OCI-LY1 (cell line): ENCODE data around the gene CADM1.

Source experiments
- H2AFZ ChIP-seq: fragments of 200-600 bp; sonication (generic), shearing (Covaris generic); 2 replicates; pipeline ENCODE4 v1.6.0; 2014; ENCODE audit warnings: antibody characterized with exemption, mild to moderate bottlenecking, low read length
- H3F3A ChIP-seq: fragments of 200-600 bp; sonication (generic), shearing (Covaris generic); 2 replicates; pipeline ENCODE4 v1.6.0; 2014; ENCODE audit warnings: mild to moderate bottlenecking, antibody characterized with exemption, low read length, moderate library complexity; ENCODE audit not compliant: insufficient read depth
- H3K27ac ChIP-seq: fragments of 200-600 bp; sonication (generic); 2 replicates; pipeline ENCODE4 v1.5.1; 2014; ENCODE audit warnings: low read length, mixed run types, mild to moderate bottlenecking, low read depth; ENCODE audit not compliant: poor library complexity, severe bottlenecking
- H3K27me3 ChIP-seq: fragments of 200-600 bp; sonication (generic); 2 replicates; pipeline ENCODE4 v1.6.0; 2014; ENCODE audit warnings: antibody characterized with exemption, mild to moderate bottlenecking, low read length, moderate library complexity; ENCODE audit not compliant: insufficient read depth
- H3K36me3 ChIP-seq: fragments of 200-600 bp; sonication (generic); 2 replicates; pipeline ENCODE4 v1.6.1; 2014; ENCODE audit warnings: mild to moderate bottlenecking, antibody characterized with exemption, low read length, moderate library complexity, mixed read lengths; ENCODE audit not compliant: insufficient read depth
- H3K4me1 ChIP-seq: fragments of 200-600 bp; sonication (generic); 2 replicates; pipeline ENCODE4 v1.5.1; 2014; ENCODE audit warnings: mild to moderate bottlenecking, low read length, moderate library complexity; ENCODE audit not compliant: insufficient read depth, severe bottlenecking
- H3K4me2 ChIP-seq: fragments of 200-600 bp; sonication (generic), shearing (Covaris generic); 2 replicates; pipeline ENCODE4 v1.6.1; 2014; ENCODE audit warnings: low read length
- H3K4me3 ChIP-seq: fragments of 200-600 bp; sonication (generic); 2 replicates; pipeline ENCODE4 v1.5.1; 2014; ENCODE audit warnings: low read length, low read depth, mild to moderate bottlenecking, mixed read lengths; ENCODE audit not compliant: poor library complexity, severe bottlenecking
- H3K79me2 ChIP-seq: fragments of 200-600 bp; shearing (Covaris generic); 2 replicates; pipeline ENCODE4 v1.6.1; 2016; ENCODE audit warnings: mixed run types, low read length, mixed read lengths; ENCODE audit not compliant: insufficient read depth
- H3K9ac ChIP-seq: fragments of 200-600 bp; sonication (generic), shearing (Covaris generic); 2 replicates; pipeline ENCODE4 v1.6.1; 2014; ENCODE audit warnings: mild to moderate bottlenecking, low read length, mixed read lengths
- H3K9me2 ChIP-seq: fragments of 200-600 bp; sonication (generic), shearing (Covaris generic); 2 replicates; pipeline ENCODE4 v1.6.1; 2014; ENCODE audit warnings: low read depth, mild to moderate bottlenecking, low read length, mixed read lengths
- H3K9me3 ChIP-seq: fragments of 200-600 bp; shearing (Covaris generic); 2 replicates; pipeline ENCODE4 v1.6.1; 2014; ENCODE audit warnings: low read length, mixed read lengths
- H4K20me1 ChIP-seq: fragments of 200-600 bp; sonication (generic), shearing (Covaris generic); 2 replicates; pipeline ENCODE4 v1.6.0; 2016; ENCODE audit warnings: mild to moderate bottlenecking, low read length; ENCODE audit not compliant: insufficient read depth
- CTCF ChIP-seq: fragments of 200-600 bp; sonication (generic), shearing (Covaris generic); IDR thresholded peaks from 2 replicates; pipeline ENCODE4 v1.5.1; 2017; ENCODE audit warnings: mild to moderate bottlenecking, antibody characterized with exemption, low read length, moderate library complexity, mixed read lengths
- EZH2 ChIP-seq: fragments of 200-600 bp; sonication (generic), shearing (Covaris generic); IDR thresholded peaks from 2 replicates; pipeline ENCODE4 v1.8.0; 2017; ENCODE audit warnings: borderline replicate concordance, mixed run types, mild to moderate bottlenecking, antibody characterized with exemption, low read length, moderate library complexity, mixed read lengths

CADM1 gene

GRCh38 chr11:115456019-115456418, 48.2 kb downstream of the CADM1 start:
- no peaks in the 10 kb centered on the region for H3K9me3 ChIP-seq
- no peak overlapping the region for H3K4me2 ChIP-seq
- H3K79me2 ChIP-seq, result no peaks in the 10 kb centered on the region
- no peaks in the 10 kb centered on the region for H3K36me3 ChIP-seq
- H3K9ac ChIP-seq, result no peak overlapping the region
- no peaks in the 10 kb centered on the region for H4K20me1 ChIP-seq
- H3K9me2 ChIP-seq, result no peaks in the 10 kb centered on the region
- H3K4me1 ChIP-seq, result no peaks in the 10 kb centered on the region
- H2AFZ ChIP-seq, result no peak overlapping the region
- no peak overlapping the region for H3K4me3 ChIP-seq
- H3F3A ChIP-seq, result no peaks in the 10 kb centered on the region
- no peaks in the 10 kb centered on the region for H3K27me3 ChIP-seq
- no peak overlapping the region for H3K27ac ChIP-seq
- TF ChIP-seq CTCF (no peak), EZH2 (no peak)

- no peak overlapping the region for H3K4me3 ChIP-seq
- TF ChIP-seq CTCF, result no peak
- TF ChIP-seq EZH2, result no peak
- H3K79me2 ChIP-seq, result no peaks in the 10 kb centered on the region
- no peaks in the 10 kb centered on the region for H3K36me3 ChIP-seq
- H3K9ac ChIP-seq, result no peak overlapping the region
- no peaks in the 10 kb centered on the region for H3K27me3 ChIP-seq
- no peaks in the 10 kb centered on the region for H3F3A ChIP-seq
- no peak overlapping the region for H3K4me2 ChIP-seq
- no peaks in the 10 kb centered on the region for H3K9me3 ChIP-seq
- H2AFZ ChIP-seq, result no peak overlapping the region
- H4K20me1 ChIP-seq, result no peaks in the 10 kb centered on the region
- H3K9me2 ChIP-seq, result no peaks in the 10 kb centered on the region
- no peaks in the 10 kb centered on the region for H3K4me1 ChIP-seq
- no peak overlapping the region for H3K27ac ChIP-seq
Measured at GRCh38 chr11:115455613-115456012, 48.6 kb downstream of the CADM1 start.

DNA sequence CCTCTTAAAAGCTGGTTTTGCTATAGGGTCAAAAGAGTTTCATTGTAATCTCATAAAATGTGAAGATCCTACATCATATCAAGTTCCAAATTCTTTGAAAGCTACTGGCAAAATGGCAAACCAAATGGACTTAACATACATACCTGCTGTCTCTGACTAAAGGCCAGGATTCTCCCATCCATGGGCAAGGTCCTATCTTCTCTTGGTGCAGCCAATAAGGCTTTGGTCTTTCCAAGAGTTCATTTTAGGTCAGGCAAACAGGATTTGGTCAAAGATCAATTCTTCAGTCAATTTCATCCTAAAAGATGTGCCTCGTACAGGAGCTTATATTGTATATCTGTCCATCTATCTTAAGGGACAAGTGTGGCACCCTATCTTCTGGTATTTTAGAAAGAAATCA, 49.7 kb downstream of the CADM1 start:
- no peaks in the 10 kb centered on the region for H4K20me1 ChIP-seq
- no peaks in the 10 kb centered on the region for H3K9me2 ChIP-seq
- no peak overlapping the region for H3K4me2 ChIP-seq
- no peaks in the 10 kb centered on the region for H3K4me1 ChIP-seq
- no peaks in the 10 kb centered on the region for H3K79me2 ChIP-seq
- H3K4me3 ChIP-seq, result no peak overlapping the region
- H3K9ac ChIP-seq, result no peak overlapping the region
- H3K36me3 ChIP-seq, result no peaks in the 10 kb centered on the region
- H3F3A ChIP-seq, result no peaks in the 10 kb centered on the region
- no peaks in the 10 kb centered on the region for H3K9me3 ChIP-seq
- no peak for TF ChIP-seq EZH2
- TF ChIP-seq CTCF, result no peak
- no peak overlapping the region for H2AFZ ChIP-seq
- H3K27ac ChIP-seq, result no peak overlapping the region
- no peaks in the 10 kb centered on the region for H3K27me3 ChIP-seq
